HepG2 (cell line): Measurements from ENCODE around the gene DAB2IP.

Source experiments
- CTCF ChIP-seq: sonication (generic); formaldehyde crosslinking; IDR thresholded peaks from 2 replicates; pipeline ENCODE4 v1.5.0; 2020; ENCODE audit warnings: mild to moderate bottlenecking, missing genetic modification reagents, moderate library complexity
- GZF1 ChIP-seq: sonication (generic); formaldehyde crosslinking; IDR thresholded peaks from 2 replicates; pipeline ENCODE4 v1.5.1; 2020; ENCODE audit warnings: mild to moderate bottlenecking, missing genetic modification reagents
- HMG20A ChIP-seq: IDR thresholded peaks from 2 replicates; pipeline ENCODE4 v1.6.1; 2016; ENCODE audit warnings: borderline replicate concordance
- HOXD1 ChIP-seq: sonication (generic); formaldehyde crosslinking; IDR thresholded peaks from 2 replicates; pipeline ENCODE4 v1.5.0; 2020; ENCODE audit warnings: missing genetic modification reagents
- KAT2B ChIP-seq: fragments of 150-350 bp; IDR thresholded peaks from 2 replicates; pipeline ENCODE4 v1.6.1; 2014; ENCODE audit warnings: low read depth, low read length, borderline replicate concordance
- KMT2A ChIP-seq: sonication (generic); formaldehyde crosslinking; IDR thresholded peaks from 2 replicates; pipeline ENCODE4 v1.4.0; 2020; ENCODE audit warnings: missing genetic modification reagents
- SAFB2 ChIP-seq: sonication (generic); formaldehyde crosslinking; IDR thresholded peaks from 2 replicates; pipeline ENCODE4 v1.5.1; 2020; ENCODE audit warnings: missing genetic modification reagents, low read depth, mild to moderate bottlenecking, borderline replicate concordance
- ZNF160 ChIP-seq: sonication (generic); formaldehyde crosslinking; IDR thresholded peaks from 2 replicates; pipeline ENCODE4 v1.8.0; 2022; ENCODE audit warnings: mild to moderate bottlenecking, inconsistent platforms, missing genetic modification reagents

GRCh38 chr9:121640491-121641223 is 10.8 kb upstream of the DAB2IP start:
- TF ChIP-seq KAT2B = no peak
- TF ChIP-seq GZF1 (CRISPR knock-in tag) = no peak
- TF ChIP-seq HMG20A (CRISPR knock-in tag) = no peak
- TF ChIP-seq CTCF (CRISPR knock-in tag) = no peak
- TF ChIP-seq SAFB2 (CRISPR knock-in tag) = no peak
- TF ChIP-seq KMT2A (CRISPR knock-in tag) = no peak
- no peak for TF ChIP-seq ZNF160 (CRISPR knock-in tag)
- TF ChIP-seq HOXD1 (CRISPR knock-in tag) = no peak
